GM19397 (cell line): Measurements from ENCODE around the gene PACRG.

Experiments
- ATAC-seq: cut with Tn5 transposase; IDR thresholded peaks from one replicate; pipeline ENCODE4 v1.9.1; 2021; ENCODE audit warnings: mild to moderate bottlenecking, moderate library complexity; ENCODE audit not compliant: unreplicated experiment

PACRG gene

GRCh38 chr6:163165922-163166321 lies 438.1 kb downstream of the PACRG start:
- ATAC-seq, result no peak

GRCh38 chr6:163166507-163166906 lies 438.7 kb downstream of the PACRG start:
- no peak for ATAC-seq

DNA sequence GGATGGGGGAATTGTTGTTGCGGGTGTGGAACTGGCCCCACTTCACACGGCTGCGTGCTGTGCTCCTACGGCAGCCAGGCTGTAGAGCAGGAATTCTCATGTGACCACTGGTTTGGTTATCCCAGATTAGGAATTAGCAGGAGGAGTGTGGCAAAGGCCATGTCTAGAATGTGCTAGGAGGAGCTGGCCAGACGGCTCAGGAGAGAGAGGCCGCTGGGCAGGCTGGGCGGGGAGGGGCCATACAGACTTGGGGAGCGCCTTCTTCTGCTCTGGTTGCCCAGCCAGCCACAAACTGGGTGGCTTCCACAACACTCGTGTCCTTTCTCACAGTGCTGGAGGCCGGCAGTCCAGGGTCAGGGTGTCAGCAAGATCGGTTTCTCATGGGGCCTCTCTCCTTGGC lies 441.7 kb downstream of the PACRG start:
- ATAC-seq, result no peak

GRCh38 chr6:163170294-163170883 lies 442.6 kb downstream of the PACRG start:
- peak; percentile 60 for ATAC-seq

DNA sequence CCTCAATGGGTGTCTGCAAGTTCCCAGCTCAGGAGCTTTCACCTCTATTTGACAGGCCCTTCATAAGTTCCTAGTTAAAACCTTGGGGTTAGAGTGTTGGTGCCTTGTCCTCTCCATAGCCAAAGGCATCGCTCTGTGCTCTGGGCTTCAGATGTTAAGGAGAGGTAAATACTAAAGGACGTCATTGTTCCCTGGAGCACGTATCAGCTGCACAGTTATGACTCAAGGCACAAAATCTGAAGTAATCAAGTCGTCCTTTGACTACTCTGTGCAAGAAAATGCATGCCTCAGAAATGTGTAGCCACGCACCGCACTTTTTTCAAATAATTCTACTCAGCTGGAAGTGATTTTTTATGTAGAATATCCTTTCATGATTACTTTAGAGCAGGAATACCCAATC lies 446.0 kb downstream of the PACRG start:
- no peak for ATAC-seq

GRCh38 chr6:163175301-163175700 lies 447.5 kb downstream of the PACRG start:
- ATAC-seq, result no peak

- no peak for ATAC-seq
Observed at GRCh38 chr6:163176097-163176496, 448.3 kb downstream of the PACRG start.

GRCh38 chr6:163177007-163177406 lies 449.2 kb downstream of the PACRG start:
- no peak for ATAC-seq

DNA sequence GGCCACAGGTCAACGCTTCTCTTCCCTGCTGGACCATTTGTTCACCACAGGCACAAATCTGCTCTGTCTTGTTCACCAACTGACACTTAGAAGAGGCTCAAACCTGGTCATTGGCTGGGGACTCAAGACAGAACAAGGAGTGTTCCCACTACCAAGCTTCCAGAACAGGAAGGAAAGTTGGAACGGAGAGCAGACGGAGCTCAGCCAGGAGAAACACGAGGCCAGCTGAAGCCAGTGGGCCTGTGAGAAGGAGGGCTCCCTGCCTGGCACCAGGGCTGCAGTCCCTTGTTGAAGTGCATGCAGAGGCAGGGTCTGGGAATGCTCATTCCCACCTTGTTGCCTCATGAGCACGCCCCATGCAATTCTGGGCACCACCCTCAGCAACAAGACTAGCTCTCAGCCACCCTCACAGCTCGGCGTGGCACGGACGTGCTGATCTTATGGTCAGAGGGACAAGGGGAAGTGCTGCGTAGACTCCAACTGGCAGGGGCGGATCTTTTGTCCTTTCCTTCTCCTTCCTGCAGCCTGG lies 450.2 kb downstream of the PACRG start:
- ATAC-seq, result no peak

DNA sequence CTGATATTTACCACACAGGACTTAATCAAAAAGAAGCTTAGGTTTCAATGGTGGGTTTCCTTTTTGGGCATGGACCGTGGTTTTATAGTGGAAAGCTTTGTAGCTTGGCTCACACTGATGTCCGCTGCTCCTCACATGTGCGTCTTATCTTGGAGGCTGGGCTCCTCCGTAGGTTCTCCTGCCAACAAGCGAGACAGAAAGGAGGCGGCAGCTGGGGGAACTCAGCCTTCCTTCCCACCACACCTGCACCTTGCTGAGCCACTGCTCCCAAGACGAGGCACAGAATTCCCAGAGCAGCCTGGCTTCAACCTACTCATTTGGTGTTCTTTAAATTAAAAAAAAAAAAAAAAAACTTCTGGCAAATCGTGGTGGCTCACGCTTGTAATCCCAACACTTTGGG lies 451.3 kb downstream of the PACRG start:
- ATAC-seq, result no peak

GRCh38 chr6:163179721-163180120 lies 451.9 kb downstream of the PACRG start:
- ATAC-seq, result no peak

- ATAC-seq, result no peak
Observed at GRCh38 chr6:163180874-163181541, 453.2 kb downstream of the PACRG start.

DNA sequence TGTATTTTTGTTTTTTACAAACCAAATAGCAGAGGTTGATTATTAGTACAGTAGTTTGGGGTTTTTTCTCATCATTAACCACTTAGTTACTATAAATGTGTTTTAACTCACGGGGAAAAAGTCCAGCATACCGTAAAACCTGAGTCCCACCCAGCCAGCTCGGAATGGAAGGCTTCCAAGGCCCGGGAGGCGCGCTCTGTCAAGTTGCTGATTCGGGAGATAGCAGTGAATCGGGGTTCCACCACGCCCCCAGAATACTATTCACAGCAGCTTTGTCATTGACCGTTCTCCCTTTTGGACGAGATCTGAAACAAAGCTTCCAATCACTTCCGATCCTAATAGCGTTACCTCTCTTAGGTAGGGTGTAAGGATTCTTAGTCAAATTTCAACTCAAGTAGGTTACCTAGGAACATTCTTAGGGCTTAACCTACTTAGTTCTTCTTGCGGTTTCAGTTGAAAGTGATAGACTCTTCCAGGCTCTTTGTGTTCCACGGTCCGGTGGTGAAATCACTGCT lies 453.9 kb downstream of the PACRG start:
- no peak for ATAC-seq

- ATAC-seq, result no peak
Observed at GRCh38 chr6:163182696-163183095, 454.9 kb downstream of the PACRG start.

DNA sequence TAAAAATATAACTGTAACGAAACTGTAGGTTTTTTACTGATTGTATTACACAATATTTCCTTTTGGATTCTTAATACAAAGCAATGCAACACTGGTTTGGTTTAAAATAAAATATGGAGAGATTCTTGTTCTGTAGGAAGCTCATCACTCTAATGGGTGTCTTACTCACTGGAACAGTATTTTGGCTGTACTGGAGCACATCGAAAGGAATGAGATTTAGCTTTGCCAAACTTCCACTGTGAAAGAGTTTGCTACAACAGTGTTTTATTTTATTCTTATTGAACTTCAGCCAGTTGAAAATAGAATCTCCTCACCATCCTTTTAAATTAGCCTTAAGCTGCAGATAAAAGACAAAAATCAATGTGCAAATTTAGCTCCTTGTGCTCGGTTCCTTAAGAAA lies 456.0 kb downstream of the PACRG start:
- ATAC-seq, result no peak

- ATAC-seq, result no peak
Observed at GRCh38 chr6:163185744-163186143, 458.0 kb downstream of the PACRG start.

- ATAC-seq, result no peak
Observed at GRCh38 chr6:163186527-163186926, 458.8 kb downstream of the PACRG start.

DNA sequence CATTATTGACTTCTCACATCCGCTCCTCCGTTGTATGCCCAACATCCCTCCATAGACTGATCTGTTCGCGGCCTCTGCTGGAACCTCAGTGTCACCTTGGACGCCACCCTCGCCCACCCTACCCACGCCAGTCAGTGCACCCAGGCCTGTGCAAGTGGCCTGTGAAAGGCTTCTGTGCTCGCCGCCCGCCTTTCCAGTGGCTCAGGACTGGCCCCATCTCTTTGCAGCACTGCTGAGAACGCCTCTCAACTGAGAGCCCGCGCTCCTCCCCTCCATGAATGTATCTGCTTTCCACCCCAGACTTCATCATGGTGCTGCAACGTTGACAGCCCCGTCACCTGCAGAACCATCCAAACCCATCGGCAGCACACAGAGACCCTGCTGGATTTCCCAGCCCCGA lies 459.4 kb downstream of the PACRG start:
- ATAC-seq, result no peak

DNA sequence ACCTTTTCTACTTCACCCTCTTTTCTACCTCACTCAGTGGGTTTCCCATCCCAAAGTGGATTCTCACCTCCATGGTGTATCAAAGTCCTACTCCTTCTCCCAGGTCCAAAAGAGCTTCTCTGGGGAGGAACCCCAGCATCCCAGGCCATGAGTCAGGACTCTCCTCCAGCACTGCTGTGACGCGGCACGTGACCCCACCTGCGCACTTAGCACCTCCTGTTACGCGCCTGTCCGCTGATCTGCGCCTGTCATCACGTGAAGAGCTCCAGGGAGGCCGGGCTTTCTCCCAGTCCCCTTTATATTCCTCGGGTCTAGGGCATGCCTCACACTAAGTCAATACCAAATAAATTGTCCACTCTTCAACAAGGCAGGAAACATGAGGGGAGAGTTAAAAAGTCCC lies 459.8 kb downstream of the PACRG start:
- ATAC-seq, result no peak

- no peak for ATAC-seq
Observed at GRCh38 chr6:163188746-163189145, 461.0 kb downstream of the PACRG start.

- ATAC-seq, result no peak
Observed at GRCh38 chr6:163189609-163190008, 461.8 kb downstream of the PACRG start.

DNA sequence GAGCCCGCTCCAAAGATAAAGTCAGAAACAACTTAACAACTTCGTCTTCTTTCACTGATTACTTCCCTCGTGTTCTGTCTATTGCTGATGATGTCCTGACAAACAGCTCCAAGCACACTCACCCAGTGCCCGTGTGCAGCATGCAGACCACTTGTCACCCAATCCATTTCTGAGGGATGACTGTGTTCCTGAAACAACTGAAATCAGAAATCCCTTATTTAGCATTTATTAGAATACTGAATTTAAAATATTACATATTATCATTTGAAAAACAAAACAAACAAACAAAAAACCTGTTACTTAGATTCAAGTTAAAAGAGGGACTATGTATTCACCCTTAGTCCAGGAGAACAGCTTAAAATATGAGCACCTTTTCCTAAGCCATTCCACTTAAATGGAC lies 463.0 kb downstream of the PACRG start:
- ATAC-seq, result no peak
